ENCODE data around the gene FAM78A.

DNA sequence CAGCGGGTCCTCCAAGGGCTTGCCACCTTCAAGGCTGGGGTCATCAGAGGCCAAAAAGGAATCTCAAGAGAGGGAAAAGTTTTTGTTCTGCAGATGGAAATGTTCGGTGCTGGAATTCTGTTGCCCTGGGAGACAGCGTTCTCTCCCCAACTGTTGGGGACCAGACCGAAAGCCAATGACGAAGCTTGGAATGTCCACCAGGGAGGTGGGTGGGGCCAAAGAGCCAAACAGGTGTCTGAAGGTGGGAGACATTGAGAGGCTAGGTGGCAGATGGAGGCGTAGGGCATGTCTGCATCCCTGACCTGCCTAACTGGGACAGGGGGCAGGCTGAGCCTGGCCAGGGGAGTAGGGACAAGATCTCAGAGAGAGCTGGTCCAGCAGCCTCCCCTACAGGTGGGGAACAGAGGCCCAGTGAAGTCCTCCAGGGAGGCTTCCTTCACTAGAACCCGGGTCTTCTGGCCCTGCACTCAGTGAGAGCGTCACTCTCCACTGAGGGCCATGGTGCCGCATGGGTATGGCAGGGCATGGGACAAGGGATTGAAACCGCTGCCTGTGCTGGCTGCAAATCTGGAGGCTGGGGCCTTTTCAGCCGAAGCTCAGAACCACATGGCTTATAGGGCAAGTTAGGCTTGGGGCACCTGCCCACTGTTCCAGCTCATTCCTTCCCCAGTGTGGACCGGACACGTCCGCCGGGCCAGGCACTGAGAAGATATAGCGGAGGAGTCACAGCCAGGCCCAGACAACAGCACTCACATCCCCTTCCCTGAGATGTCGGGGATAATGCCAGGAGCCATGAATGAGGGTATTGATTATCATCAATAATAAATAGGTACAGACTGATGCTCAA, 5.0 kb upstream of the FAM78A start:
- no peak for TF ChIP-seq POLR2A (IDR thresholded peaks at IDR 0.05; ENCODE audit: low read length)
- no peak for TF ChIP-seq GATA1 (IDR thresholded peaks at IDR 0.05; ENCODE audit: low read depth, low read length)

Data from erythroblast (primary cell).